HepG2 (cell line): ENCODE measurements around the gene ART3. TPM values are rescaled to one million over a fixed set of nuclear protein-coding genes. Genes with fewer than 3 reads are reported as not detected.

ENCODE experiments used
- AKNA ChIP-seq: sonication (generic); formaldehyde crosslinking; IDR thresholded peaks from 2 replicates; pipeline ENCODE4 v1.4.0; 2020; ENCODE audit warnings: missing genetic modification reagents, borderline replicate concordance
- ATRX ChIP-seq: sonication (generic); formaldehyde crosslinking; IDR thresholded peaks from 2 replicates; pipeline ENCODE4 v1.4.0; 2020; ENCODE audit warnings: missing genetic modification reagents, borderline replicate concordance
- BCLAF1 ChIP-seq: fragments of 450-650 bp; IDR thresholded peaks from 2 replicates; pipeline ENCODE4 v1.6.1; 2017; ENCODE audit warnings: mild to moderate bottlenecking
- HNF1B ChIP-seq: sonication (generic); formaldehyde crosslinking; IDR thresholded peaks from 2 replicates; pipeline ENCODE4 v1.5.1; 2020; ENCODE audit warnings: mild to moderate bottlenecking, moderate library complexity, missing genetic modification reagents
- HOXA3 ChIP-seq: sonication (generic); formaldehyde crosslinking; IDR thresholded peaks from 2 replicates; pipeline ENCODE4 v1.5.0; 2020; ENCODE audit warnings: missing genetic modification reagents
- KMT2A ChIP-seq: sonication (generic); formaldehyde crosslinking; IDR thresholded peaks from 2 replicates; pipeline ENCODE4 v1.4.0; 2020; ENCODE audit warnings: missing genetic modification reagents
- NCOR1 ChIP-seq: fragments of 200-600 bp; sonication (generic); IDR thresholded peaks from 2 replicates; pipeline ENCODE4 v1.7.0; 2017; ENCODE audit warnings: antibody characterized with exemption, low read length, borderline replicate concordance
- SMARCE1 ChIP-seq: fragments of 450-650 bp; IDR thresholded peaks from 2 replicates; pipeline ENCODE4 v1.6.1; 2017; ENCODE audit warnings: borderline replicate concordance
- TCF7 ChIP-seq: sonication (generic); IDR thresholded peaks from 2 replicates; pipeline ENCODE4 v1.6.1; 2016; ENCODE audit warnings: antibody characterized with exemption, low read depth
- U2AF2 ChIP-seq: fragments of 200-400 bp; formaldehyde crosslinking; IDR thresholded peaks from 2 replicates; pipeline ENCODE4 v1.6.1; 2017; ENCODE audit warnings: low read depth, mild to moderate bottlenecking, low read length
- UBTF ChIP-seq: sonication (generic); formaldehyde crosslinking; IDR thresholded peaks from 2 replicates; pipeline ENCODE4 v1.4.0; 2020; ENCODE audit warnings: mild to moderate bottlenecking, missing genetic modification reagents
- ZNF274 ChIP-seq: sonication (generic); formaldehyde crosslinking; IDR thresholded peaks from 2 replicates; pipeline ENCODE4 v1.5.1; 2020; ENCODE audit warnings: mild to moderate bottlenecking, missing genetic modification reagents
- ZNF33B ChIP-seq: sonication (generic); formaldehyde crosslinking; IDR thresholded peaks from 2 replicates; pipeline ENCODE4 v1.5.1; 2020; ENCODE audit warnings: mild to moderate bottlenecking, missing genetic modification reagents
- ZNF740 ChIP-seq: sonication (generic); formaldehyde crosslinking; IDR thresholded peaks from 2 replicates; pipeline ENCODE4 v1.4.0; 2020; ENCODE audit warnings: missing genetic modification reagents
- ZNF879 ChIP-seq: sonication (generic); formaldehyde crosslinking; IDR thresholded peaks from 2 replicates; pipeline ENCODE4 v1.8.1; 2023; ENCODE audit warnings: missing genetic modification reagents
- ZSCAN21 ChIP-seq: sonication (generic); formaldehyde crosslinking; IDR thresholded peaks from 2 replicates; pipeline ENCODE4 v1.8.0; 2022; ENCODE audit warnings: mild to moderate bottlenecking, missing genetic modification reagents, moderate library complexity, borderline replicate concordance
- polyA plus RNA-seq, 8 experiments: library from polyadenylated mRNA; depleted of rRNA in 3 of 8; stranded (reverse) in 7 of 8; unstranded in 1 of 8; fragments of >200 nt; fragmentation: Illumina TruSeq in 4 of 8; extraction: Trizol in 4 of 8; gene quantifications; 2 replicates each; pipeline versions ENCODE4 v1.2.1 to v1.2.3, GENCODE V29; 2011 to 2016; ENCODE audit warnings: low read depth in 4 of 8, missing spikeins in 1 of 8, mixed read lengths in 1 of 8; ENCODE audit not compliant: insufficient read depth in 1 of 8
- total RNA-seq, 5 experiments: library from RNA; depleted of rRNA; stranded (reverse); fragments of >200 nt; fragmentation: Illumina TruSeq; extraction: Trizol; gene quantifications; 2 replicates each; pipeline ENCODE4 v1.2.3, GENCODE V29; 2016; ENCODE audit warnings: low read depth in 1 of 5

ART3 gene
- total and polyA plus RNA-seq, 2 of the 13 experiments (the other 11 are each of a cell fraction or from before 2014, with no cell fraction given): not detected

GRCh38 chr4:76148142-76148865 lies 73.8 kb downstream of the ART3 start, which contains the start of gene NUP54 (continued):
- TF ChIP-seq NCOR1 (peak; percentile 19; the same call in 1 of the 2 replicates), UBTF (CRISPR knock-in tag) (peak; percentile 78), BCLAF1 (no peak), U2AF2 (no peak), ZNF740 (CRISPR knock-in tag) (no peak; the same call in 1 of the 2 replicates), ZSCAN21 (peak; percentile 72), ZNF274 (CRISPR knock-in tag) (peak; percentile 68; the same call in 1 of the 2 replicates), HOXA3 (CRISPR knock-in tag) (peak; percentile 93), ZNF879 (CRISPR knock-in tag) (0 out of 2 replicates have a peak, but pooled peaks have one; percentile 48), KMT2A (CRISPR knock-in tag) (peak; percentile 98), ZNF33B (CRISPR knock-in tag) (no peak), SMARCE1 (no peak), ATRX (no peak), TCF7 (no peak; the same call in 1 of the 2 replicates), HNF1B (CRISPR knock-in tag) (peak; percentile 84; the same call in 1 of the 2 replicates), AKNA (CRISPR knock-in tag) (0 out of 2 replicates have a peak, but pooled peaks have one; percentile 85)
